Fibroblast of pulmonary artery (primary cell): Measurements from ENCODE around the gene ABRACL.
"Not testable (repeated sequence)": the region's sequence is repeated elsewhere in the genome, so short reads cannot be mapped to it uniquely, and the experiment has no call there.

Experiments used
- DNase-seq: peaks from one replicate; pipeline ENCODE4 v3.0.0-alpha.2; 2010; ENCODE audit warnings: low read depth
- H3K4me3 ChIP-seq: replicated peaks from 2 replicates; pipeline ENCODE4 v1.5.1; 2011; ENCODE audit warnings: low read depth, mild to moderate bottlenecking, control low read depth, low read length, moderate library complexity
- CTCF ChIP-seq: IDR thresholded peaks from 2 replicates; pipeline ENCODE4 v1.5.1; 2011; ENCODE audit warnings: mild to moderate bottlenecking, control low read depth, low read length, inconsistent platforms; ENCODE audit errors: missing control alignments

Gene ABRACL

GRCh38 chr6:138987643-138988468, 40.7 kb upstream of the ABRACL start, which contains the start of gene REPS1:
TSS of gene REPS1 (minus strand) at chr6:138988253. CDS start at chr6:138987682, 571 bp downstream.
- TF ChIP-seq CTCF: peak; percentile 55
- peak; percentile 88 for DNase-seq
- peak within 1 kb of the TSS; percentile 82 for H3K4me3 ChIP-seq

- no peak for DNase-seq
- TF ChIP-seq CTCF: no peak
- H3K4me3 ChIP-seq: peak overlapping the region; percentile 82
Measured at GRCh38 chr6:138988469-138988834, 40.1 kb upstream of the ABRACL start.

GRCh38 chr6:138989098-138989983, 39.2 kb upstream of the ABRACL start:
- no peak overlapping the region for H3K4me3 ChIP-seq
- TF ChIP-seq CTCF: no peak
- no peak for DNase-seq

- no peak overlapping the region for H3K4me3 ChIP-seq
- DNase-seq: no peak
- TF ChIP-seq CTCF: no peak
Measured at GRCh38 chr6:138991206-138991605, 37.3 kb upstream of the ABRACL start.

- not testable (repeated sequence) for H3K4me3 ChIP-seq, DNase-seq
Measured at GRCh38 chr6:138992965-138993364, 35.6 kb upstream of the ABRACL start.

- not testable (repeated sequence) for H3K4me3 ChIP-seq, DNase-seq
Measured at GRCh38 chr6:138993410-138993809, 35.1 kb upstream of the ABRACL start.

GRCh38 chr6:138996524-138996923, 32.0 kb upstream of the ABRACL start:
- DNase-seq: peak; percentile 53
- H3K4me3 ChIP-seq: no peak overlapping the region
- no peak for TF ChIP-seq CTCF

GRCh38 chr6:138997136-138997535, 31.4 kb upstream of the ABRACL start:
- no peak for DNase-seq
- H3K4me3 ChIP-seq: no peak overlapping the region
- TF ChIP-seq CTCF: no peak
